H1 (cell line): ENCODE measurements around the gene PSIP1. TPM values are rescaled to one million over a fixed set of nuclear protein-coding genes. Genes with fewer than 3 reads are reported as not detected.

ENCODE experiments used
- ASH2L ChIP-seq: fragments of 200-600, 300-600 bp; sonication (generic); IDR thresholded peaks from one replicate; pipeline ENCODE4 v1.7.1; 2017; ENCODE audit warnings: low read length
- BACH1 ChIP-seq: IDR thresholded peaks from 2 replicates; pipeline ENCODE4 v1.6.1; 2012; ENCODE audit warnings: low read length, improper control_type of control experiment
- CBX5 ChIP-seq: fragments of 300-800, 300-1000 bp; sonication (generic); IDR thresholded peaks from 2 replicates; pipeline ENCODE4 v1.7.1; 2016; ENCODE audit warnings: antibody characterized with exemption, low read length, low read depth
- CBX8 ChIP-seq: fragments of 300-800, 300-1000 bp; sonication (generic); IDR thresholded peaks from 2 replicates; pipeline ENCODE4 v1.7.1; 2016; ENCODE audit warnings: low read depth, low read length, borderline replicate concordance
- CTBP2 ChIP-seq: IDR thresholded peaks from 2 replicates; pipeline ENCODE4 v1.7.0; 2011; ENCODE audit warnings: borderline replicate concordance, mild to moderate bottlenecking, moderate library complexity, mixed read lengths, low read length; ENCODE audit not compliant: insufficient read depth, insufficient read length
- FOSL1 ChIP-seq: IDR thresholded peaks from 2 replicates; pipeline ENCODE4 v1.6.1; 2011; ENCODE audit warnings: mild to moderate bottlenecking, low read depth, low read length, moderate library complexity; ENCODE audit not compliant: insufficient read depth
- JUN ChIP-seq: IDR thresholded peaks from 2 replicates; pipeline ENCODE4 v1.6.1; 2011; ENCODE audit warnings: low read depth, mild to moderate bottlenecking, improper control_type of control experiment, low read length
- RXRA ChIP-seq: IDR thresholded peaks from 2 replicates; pipeline ENCODE4 v1.6.1; 2011; ENCODE audit warnings: low read depth, mild to moderate bottlenecking, low read length, moderate library complexity; ENCODE audit not compliant: insufficient read depth
- TBP ChIP-seq: IDR thresholded peaks from 2 replicates; pipeline ENCODE4 v1.6.1; 2011; ENCODE audit warnings: low read depth, low read length, improper control_type of control experiment
- YY1 ChIP-seq: IDR thresholded peaks from 2 replicates; pipeline ENCODE4 v1.6.1; 2011; ENCODE audit warnings: low read depth, mild to moderate bottlenecking, low read length
- polyA plus RNA-seq, 7 experiments: library from polyadenylated mRNA; depleted of rRNA in 3 of 7; stranded (reverse) in 5 of 7; unstranded in 2 of 7; fragments of >200 nt in 5 of 7; fragments of 200-250 nt in 2 of 7; gene quantifications; 1 replicate in 5 of 7; 2 replicates in 1 of 7; 4 replicates in 1 of 7; pipeline versions ENCODE4 v1.2.1 to v1.2.3, GENCODE V29; 2011 to 2013; ENCODE audit warnings: missing spikeins in 2 of 7, mixed read lengths in 2 of 7
- total RNA-seq: library from RNA; stranded (reverse); fragmentation: NEBNext Ultra II Directional; extraction: Animal tissue kit (Norgen Biotek cat#: 25700); gene quantifications from 2 replicates; pipeline ENCODE4 v1.2.1, GENCODE V29; 2021
- TF ChIP-seq, protein P1 (sequence below): fragments of 300-600 bp; sonication (generic); IDR thresholded peaks from 2 replicates; pipeline ENCODE4 v1.7.1; 2012; ENCODE audit warnings: low read length, moderate library complexity, mild to moderate bottlenecking, inconsistent platforms; ENCODE audit not compliant: insufficient replicate concordance
- TF ChIP-seq, protein P2 (sequence below): IDR thresholded peaks from 2 replicates; pipeline ENCODE4 v1.6.1; 2011; ENCODE audit warnings: low read depth, mild to moderate bottlenecking, low read length; ENCODE audit not compliant: insufficient read depth

The PSIP1 gene
- total and polyA plus RNA-seq, 2 of the 8 experiments (the other 6 are each of a cell fraction or from before 2014, with no cell fraction given) = 63.3 to 387 TPM

DNA sequence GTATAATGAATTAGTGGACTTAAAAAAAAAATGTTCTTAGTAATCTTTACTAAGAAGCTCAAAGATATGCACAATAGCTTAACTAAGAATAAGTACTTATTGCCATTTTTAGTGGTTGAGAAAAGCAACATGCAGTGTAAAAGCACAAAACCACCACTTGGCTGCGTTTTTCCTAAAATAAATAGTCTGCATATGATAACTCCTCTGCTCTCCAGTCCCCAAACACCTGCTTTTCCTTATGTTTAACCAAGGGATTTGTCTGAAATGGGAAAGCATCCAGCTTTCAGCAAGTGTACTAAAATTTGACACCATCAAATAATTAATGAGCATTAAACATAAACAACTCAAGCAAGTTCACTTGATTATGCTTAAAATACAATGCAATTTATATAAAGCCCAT lies 41.4 kb downstream of the PSIP1 start (continued):
- TF ChIP-seq, protein P1, sequence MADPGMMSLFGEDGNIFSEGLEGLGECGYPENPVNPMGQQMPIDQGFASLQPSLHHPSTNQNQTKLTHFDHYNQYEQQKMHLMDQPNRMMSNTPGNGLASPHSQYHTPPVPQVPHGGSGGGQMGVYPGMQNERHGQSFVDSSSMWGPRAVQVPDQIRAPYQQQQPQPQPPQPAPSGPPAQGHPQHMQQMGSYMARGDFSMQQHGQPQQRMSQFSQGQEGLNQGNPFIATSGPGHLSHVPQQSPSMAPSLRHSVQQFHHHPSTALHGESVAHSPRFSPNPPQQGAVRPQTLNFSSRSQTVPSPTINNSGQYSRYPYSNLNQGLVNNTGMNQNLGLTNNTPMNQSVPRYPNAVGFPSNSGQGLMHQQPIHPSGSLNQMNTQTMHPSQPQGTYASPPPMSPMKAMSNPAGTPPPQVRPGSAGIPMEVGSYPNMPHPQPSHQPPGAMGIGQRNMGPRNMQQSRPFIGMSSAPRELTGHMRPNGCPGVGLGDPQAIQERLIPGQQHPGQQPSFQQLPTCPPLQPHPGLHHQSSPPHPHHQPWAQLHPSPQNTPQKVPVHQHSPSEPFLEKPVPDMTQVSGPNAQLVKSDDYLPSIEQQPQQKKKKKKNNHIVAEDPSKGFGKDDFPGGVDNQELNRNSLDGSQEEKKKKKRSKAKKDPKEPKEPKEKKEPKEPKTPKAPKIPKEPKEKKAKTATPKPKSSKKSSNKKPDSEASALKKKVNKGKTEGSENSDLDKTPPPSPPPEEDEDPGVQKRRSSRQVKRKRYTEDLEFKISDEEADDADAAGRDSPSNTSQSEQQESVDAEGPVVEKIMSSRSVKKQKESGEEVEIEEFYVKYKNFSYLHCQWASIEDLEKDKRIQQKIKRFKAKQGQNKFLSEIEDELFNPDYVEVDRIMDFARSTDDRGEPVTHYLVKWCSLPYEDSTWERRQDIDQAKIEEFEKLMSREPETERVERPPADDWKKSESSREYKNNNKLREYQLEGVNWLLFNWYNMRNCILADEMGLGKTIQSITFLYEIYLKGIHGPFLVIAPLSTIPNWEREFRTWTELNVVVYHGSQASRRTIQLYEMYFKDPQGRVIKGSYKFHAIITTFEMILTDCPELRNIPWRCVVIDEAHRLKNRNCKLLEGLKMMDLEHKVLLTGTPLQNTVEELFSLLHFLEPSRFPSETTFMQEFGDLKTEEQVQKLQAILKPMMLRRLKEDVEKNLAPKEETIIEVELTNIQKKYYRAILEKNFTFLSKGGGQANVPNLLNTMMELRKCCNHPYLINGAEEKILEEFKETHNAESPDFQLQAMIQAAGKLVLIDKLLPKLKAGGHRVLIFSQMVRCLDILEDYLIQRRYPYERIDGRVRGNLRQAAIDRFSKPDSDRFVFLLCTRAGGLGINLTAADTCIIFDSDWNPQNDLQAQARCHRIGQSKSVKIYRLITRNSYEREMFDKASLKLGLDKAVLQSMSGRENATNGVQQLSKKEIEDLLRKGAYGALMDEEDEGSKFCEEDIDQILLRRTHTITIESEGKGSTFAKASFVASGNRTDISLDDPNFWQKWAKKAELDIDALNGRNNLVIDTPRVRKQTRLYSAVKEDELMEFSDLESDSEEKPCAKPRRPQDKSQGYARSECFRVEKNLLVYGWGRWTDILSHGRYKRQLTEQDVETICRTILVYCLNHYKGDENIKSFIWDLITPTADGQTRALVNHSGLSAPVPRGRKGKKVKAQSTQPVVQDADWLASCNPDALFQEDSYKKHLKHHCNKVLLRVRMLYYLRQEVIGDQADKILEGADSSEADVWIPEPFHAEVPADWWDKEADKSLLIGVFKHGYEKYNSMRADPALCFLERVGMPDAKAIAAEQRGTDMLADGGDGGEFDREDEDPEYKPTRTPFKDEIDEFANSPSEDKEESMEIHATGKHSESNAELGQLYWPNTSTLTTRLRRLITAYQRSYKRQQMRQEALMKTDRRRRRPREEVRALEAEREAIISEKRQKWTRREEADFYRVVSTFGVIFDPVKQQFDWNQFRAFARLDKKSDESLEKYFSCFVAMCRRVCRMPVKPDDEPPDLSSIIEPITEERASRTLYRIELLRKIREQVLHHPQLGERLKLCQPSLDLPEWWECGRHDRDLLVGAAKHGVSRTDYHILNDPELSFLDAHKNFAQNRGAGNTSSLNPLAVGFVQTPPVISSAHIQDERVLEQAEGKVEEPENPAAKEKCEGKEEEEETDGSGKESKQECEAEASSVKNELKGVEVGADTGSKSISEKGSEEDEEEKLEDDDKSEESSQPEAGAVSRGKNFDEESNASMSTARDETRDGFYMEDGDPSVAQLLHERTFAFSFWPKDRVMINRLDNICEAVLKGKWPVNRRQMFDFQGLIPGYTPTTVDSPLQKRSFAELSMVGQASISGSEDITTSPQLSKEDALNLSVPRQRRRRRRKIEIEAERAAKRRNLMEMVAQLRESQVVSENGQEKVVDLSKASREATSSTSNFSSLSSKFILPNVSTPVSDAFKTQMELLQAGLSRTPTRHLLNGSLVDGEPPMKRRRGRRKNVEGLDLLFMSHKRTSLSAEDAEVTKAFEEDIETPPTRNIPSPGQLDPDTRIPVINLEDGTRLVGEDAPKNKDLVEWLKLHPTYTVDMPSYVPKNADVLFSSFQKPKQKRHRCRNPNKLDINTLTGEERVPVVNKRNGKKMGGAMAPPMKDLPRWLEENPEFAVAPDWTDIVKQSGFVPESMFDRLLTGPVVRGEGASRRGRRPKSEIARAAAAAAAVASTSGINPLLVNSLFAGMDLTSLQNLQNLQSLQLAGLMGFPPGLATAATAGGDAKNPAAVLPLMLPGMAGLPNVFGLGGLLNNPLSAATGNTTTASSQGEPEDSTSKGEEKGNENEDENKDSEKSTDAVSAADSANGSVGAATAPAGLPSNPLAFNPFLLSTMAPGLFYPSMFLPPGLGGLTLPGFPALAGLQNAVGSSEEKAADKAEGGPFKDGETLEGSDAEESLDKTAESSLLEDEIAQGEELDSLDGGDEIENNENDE = no peak
- TF ChIP-seq CBX5 = no peak
- TF ChIP-seq JUN = no peak
- TF ChIP-seq, protein P2, sequence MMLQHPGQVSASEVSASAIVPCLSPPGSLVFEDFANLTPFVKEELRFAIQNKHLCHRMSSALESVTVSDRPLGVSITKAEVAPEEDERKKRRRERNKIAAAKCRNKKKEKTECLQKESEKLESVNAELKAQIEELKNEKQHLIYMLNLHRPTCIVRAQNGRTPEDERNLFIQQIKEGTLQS = no peak
- TF ChIP-seq CBX8 = no peak
- no peak for TF ChIP-seq CTBP2
- TF ChIP-seq FOSL1 = no peak
- TF ChIP-seq YY1 = no peak
- no peak for TF ChIP-seq TBP
- TF ChIP-seq BACH1 = no peak
- TF ChIP-seq ASH2L = no peak
- no peak for TF ChIP-seq RXRA
